HFF-Myc (cell line): ENCODE data around the gene JAK1.

Experiments used
- DNase-seq: peaks from one replicate; pipeline ENCODE4 v3.0.0-alpha.2; 2011; ENCODE audit warnings: low read depth; ENCODE audit errors: extremely low read depth
- H3K4me3 ChIP-seq: replicated peaks from 2 replicates; pipeline ENCODE4 v1.5.1; 2011; ENCODE audit warnings: low read depth, mild to moderate bottlenecking, control low read depth, low read length
- CTCF ChIP-seq: IDR thresholded peaks from 2 replicates; pipeline ENCODE4 v1.5.1; 2012; ENCODE audit warnings: mild to moderate bottlenecking, low read depth, low read length, control low read depth; ENCODE audit errors: missing control alignments

The JAK1 gene

GRCh38 chr1:64915381-64916274 is 50.7 kb downstream of the JAK1 start:
- no peak overlapping the region for H3K4me3 ChIP-seq
- TF ChIP-seq CTCF = no peak
- DNase-seq = no peak

GRCh38 chr1:64913361-64914015 is 52.9 kb downstream of the JAK1 start:
- TF ChIP-seq CTCF = no peak
- no peak for DNase-seq
- H3K4me3 ChIP-seq = no peak overlapping the region

GRCh38 chr1:64912191-64912590 is 54.2 kb downstream of the JAK1 start:
- no peak for DNase-seq
- TF ChIP-seq CTCF = no peak
- H3K4me3 ChIP-seq = no peak overlapping the region

- TF ChIP-seq CTCF = no peak
- DNase-seq = no peak
- H3K4me3 ChIP-seq = no peak overlapping the region
These were observed 55.0 kb downstream of the JAK1 start for GRCh38 chr1:64911326-64911725.

GRCh38 chr1:64909031-64909430 is 57.3 kb downstream of the JAK1 start:
- TF ChIP-seq CTCF = no peak

GRCh38 chr1:64908575-64908974 is 57.8 kb downstream of the JAK1 start:
- H3K4me3 ChIP-seq = no peak overlapping the region
- DNase-seq = no peak
- no peak for TF ChIP-seq CTCF

More at GRCh38 chr1:64909031-64909430, 57.3 kb downstream of the JAK1 start:
- H3K4me3 ChIP-seq = no peak overlapping the region
- no peak for DNase-seq

GRCh38 chr1:64906447-64906846 is 59.9 kb downstream of the JAK1 start:
- no peak overlapping the region for H3K4me3 ChIP-seq
- DNase-seq = no peak
- no peak for TF ChIP-seq CTCF
